Stimulated activated CD4-positive, alpha-beta T cell treated with anti-CD3 and anti-CD28 coated beads, TNF-alpha, amount 100 ng/mL, for 4 hours (primary cell): ENCODE measurements around the gene LPCAT1.
"Not testable (repeated sequence)": the region's sequence is repeated elsewhere in the genome, so short reads cannot be mapped to it uniquely, and the experiment has no call there.

ENCODE experiments used
- DNase-seq, 3 experiments: peaks; one replicate each; pipeline ENCODE4 v3.0.0-alpha.2; 2020; ENCODE audit warnings: low read depth in 3 of 3

Gene LPCAT1

GRCh38 chr5:1521671-1522600, 1.8 kb downstream of the LPCAT1 start:
- no peak for DNase-seq

- no peak for DNase-seq
Observed at GRCh38 chr5:1520791-1521453, 2.8 kb downstream of the LPCAT1 start.

GRCh38 chr5:1519631-1520210, 4.0 kb downstream of the LPCAT1 start:
- no peak for DNase-seq

- DNase-seq, result no peak
Observed at GRCh38 chr5:1517838-1518237, 5.9 kb downstream of the LPCAT1 start.

- DNase-seq, result no peak
Observed at GRCh38 chr5:1516615-1517601, 6.9 kb downstream of the LPCAT1 start.

- no peak for DNase-seq
Observed at GRCh38 chr5:1515921-1516571, 7.7 kb downstream of the LPCAT1 start.

- DNase-seq, result no peak
Observed at GRCh38 chr5:1515311-1515920, 8.3 kb downstream of the LPCAT1 start.

- DNase-seq, result not testable (repeated sequence)
Observed at GRCh38 chr5:1514819-1515310, 8.9 kb downstream of the LPCAT1 start.

GRCh38 chr5:1514027-1514818, 9.5 kb downstream of the LPCAT1 start:
- DNase-seq, result no peak

- no peak for DNase-seq
Observed at GRCh38 chr5:1513326-1514026, 10.3 kb downstream of the LPCAT1 start.

- DNase-seq, result no peak
Observed at GRCh38 chr5:1512541-1513291, 11.0 kb downstream of the LPCAT1 start.

GRCh38 chr5:1511651-1512540, 11.9 kb downstream of the LPCAT1 start:
- DNase-seq, result no peak

GRCh38 chr5:1511048-1511447, 12.7 kb downstream of the LPCAT1 start:
- no peak for DNase-seq

GRCh38 chr5:1510631-1511030, 13.1 kb downstream of the LPCAT1 start:
- DNase-seq, result no peak

- DNase-seq, result no peak
Observed at GRCh38 chr5:1510151-1510561, 13.6 kb downstream of the LPCAT1 start.

- no peak for DNase-seq
Observed at GRCh38 chr5:1509346-1510085, 14.2 kb downstream of the LPCAT1 start.
